ENCODE results near the gene WNT9A.

The WNT9A gene

DNA sequence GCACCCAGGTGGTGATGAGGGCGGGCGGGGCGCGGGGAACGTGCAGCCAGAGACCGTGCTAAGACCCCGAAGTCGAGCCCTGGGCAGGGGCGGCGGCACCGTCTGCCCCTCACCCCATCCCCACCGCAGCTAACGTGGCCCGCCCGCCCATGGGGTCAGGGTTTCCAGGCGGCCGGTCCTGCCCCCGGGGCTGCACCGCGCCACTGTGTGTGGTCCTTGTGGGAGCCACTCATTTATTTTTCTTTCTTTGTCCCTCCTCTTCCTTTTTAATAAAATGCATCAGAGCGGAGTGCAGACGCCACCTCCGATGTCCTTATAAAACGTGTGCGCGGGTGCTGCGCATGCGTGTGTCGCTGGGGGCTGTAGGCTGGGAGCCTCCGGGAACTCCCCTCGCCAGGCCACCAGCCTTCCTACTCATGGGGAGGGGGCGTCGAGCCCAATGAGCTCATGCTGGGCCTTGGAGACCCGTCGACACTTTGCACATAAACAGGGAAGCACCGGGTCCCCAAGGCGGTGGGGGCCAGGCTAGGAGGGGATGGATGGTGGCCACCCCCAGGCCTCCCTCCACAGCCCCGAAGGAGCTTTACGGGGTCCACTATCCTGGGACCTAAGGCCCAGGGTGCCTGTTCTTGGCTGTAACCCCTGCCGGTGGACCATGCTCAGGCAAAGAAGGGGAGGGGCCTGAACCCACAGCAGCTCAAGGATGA lies 59.9 kb downstream of the WNT9A start:
- DNase-seq = peak; percentile 45
- Mint-ChIP-seq H3K4me3 (peak overlapping the region; percentile 68), H3K27me3 (ENCODE audit: low read depth, poor library complexity) (peaks cover 8% of the 10 kb centered on the region), H3K27ac (no peak overlapping the region), H3K9me3 (no peaks in the 10 kb centered on the region), H3K4me1 (peaks cover 49% of the 10 kb centered on the region), H3K36me3 (ENCODE audit: low read depth) (no peaks in the 10 kb centered on the region)
- TF ChIP-seq, protein P1, sequence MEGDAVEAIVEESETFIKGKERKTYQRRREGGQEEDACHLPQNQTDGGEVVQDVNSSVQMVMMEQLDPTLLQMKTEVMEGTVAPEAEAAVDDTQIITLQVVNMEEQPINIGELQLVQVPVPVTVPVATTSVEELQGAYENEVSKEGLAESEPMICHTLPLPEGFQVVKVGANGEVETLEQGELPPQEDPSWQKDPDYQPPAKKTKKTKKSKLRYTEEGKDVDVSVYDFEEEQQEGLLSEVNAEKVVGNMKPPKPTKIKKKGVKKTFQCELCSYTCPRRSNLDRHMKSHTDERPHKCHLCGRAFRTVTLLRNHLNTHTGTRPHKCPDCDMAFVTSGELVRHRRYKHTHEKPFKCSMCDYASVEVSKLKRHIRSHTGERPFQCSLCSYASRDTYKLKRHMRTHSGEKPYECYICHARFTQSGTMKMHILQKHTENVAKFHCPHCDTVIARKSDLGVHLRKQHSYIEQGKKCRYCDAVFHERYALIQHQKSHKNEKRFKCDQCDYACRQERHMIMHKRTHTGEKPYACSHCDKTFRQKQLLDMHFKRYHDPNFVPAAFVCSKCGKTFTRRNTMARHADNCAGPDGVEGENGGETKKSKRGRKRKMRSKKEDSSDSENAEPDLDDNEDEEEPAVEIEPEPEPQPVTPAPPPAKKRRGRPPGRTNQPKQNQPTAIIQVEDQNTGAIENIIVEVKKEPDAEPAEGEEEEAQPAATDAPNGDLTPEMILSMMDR (IDR thresholded peaks at IDR 0.05) = no peak

DNA sequence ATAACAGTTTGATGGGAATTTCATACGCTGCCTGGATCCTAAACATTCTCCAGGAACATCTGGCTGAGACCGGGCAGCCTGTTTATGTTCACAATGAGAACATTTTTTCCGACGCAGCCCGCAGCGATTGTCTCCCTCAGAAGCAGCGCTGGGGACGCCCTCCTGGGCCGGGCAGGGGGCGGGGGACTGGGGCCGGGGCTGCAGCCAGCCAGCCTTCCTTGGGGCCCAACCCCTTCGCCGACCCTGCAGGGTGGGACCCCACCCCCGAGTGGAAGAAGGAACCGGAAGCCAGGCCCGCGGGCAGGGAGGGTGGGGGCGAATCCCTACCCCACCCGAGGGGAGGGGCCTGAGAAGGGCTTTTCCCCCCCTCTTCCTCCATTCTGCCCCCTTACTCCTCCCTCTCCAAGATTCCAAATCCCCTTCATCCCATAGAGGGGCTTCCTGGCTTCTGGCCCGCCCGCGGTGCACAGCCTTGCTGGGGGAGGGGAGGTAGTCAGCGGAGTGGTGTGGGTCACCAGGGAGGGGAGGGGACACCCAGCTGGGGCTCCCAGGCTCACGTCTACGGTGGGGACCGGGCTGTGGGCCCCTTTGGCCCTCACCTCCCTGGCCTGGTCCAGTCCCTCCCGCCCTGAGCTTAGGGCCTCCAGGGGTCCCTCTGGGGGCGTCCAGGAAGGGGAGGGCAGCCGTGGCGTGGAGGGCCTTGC lies 60.6 kb downstream of the WNT9A start:
- Mint-ChIP-seq H3K4me1 (peaks cover 42% of the 10 kb centered on the region), H3K36me3 (ENCODE audit: low read depth) (no peaks in the 10 kb centered on the region), H3K27me3 (ENCODE audit: low read depth, poor library complexity) (peaks cover 8% of the 10 kb centered on the region), H3K9me3 (no peaks in the 10 kb centered on the region), H3K4me3 (no peak overlapping the region), H3K27ac (no peak overlapping the region)
- peak; percentile 54 for DNase-seq
- TF ChIP-seq, protein P1 (IDR thresholded peaks at IDR 0.05) = no peak

DNA sequence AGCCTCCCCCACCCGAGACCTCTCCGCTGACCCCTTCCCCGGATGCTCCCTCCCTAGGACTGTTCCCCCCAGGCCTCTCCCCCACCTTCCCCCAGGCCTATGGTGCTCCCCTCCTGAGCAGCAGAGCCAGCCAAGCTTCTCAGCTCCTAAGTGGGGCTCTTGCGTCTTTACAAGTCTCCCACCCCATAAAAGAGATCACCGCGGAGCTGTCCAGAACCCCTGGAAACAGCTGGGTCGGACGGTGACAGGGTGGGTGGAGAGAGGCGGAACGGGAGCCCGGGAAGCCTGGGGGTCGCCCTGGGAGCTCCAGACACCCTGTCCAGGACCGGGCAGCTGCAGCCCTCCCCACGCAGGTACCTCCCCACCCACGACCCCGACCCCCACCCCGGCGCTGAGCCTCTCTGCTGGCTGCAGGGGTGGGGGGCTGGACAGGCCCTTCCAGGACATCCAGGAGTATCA lies 61.2 kb downstream of the WNT9A start:
- Mint-ChIP-seq H3K36me3 (ENCODE audit: low read depth) (no peaks in the 10 kb centered on the region), H3K4me3 (peak overlapping the region; percentile 63), H3K27ac (no peak overlapping the region), H3K4me1 (peaks cover 35% of the 10 kb centered on the region), H3K27me3 (ENCODE audit: low read depth, poor library complexity) (peaks cover 8% of the 10 kb centered on the region), H3K9me3 (no peaks in the 10 kb centered on the region)
- TF ChIP-seq, protein P1 (IDR thresholded peaks at IDR 0.05) = no peak
- DNase-seq = peak; percentile 33

DNA sequence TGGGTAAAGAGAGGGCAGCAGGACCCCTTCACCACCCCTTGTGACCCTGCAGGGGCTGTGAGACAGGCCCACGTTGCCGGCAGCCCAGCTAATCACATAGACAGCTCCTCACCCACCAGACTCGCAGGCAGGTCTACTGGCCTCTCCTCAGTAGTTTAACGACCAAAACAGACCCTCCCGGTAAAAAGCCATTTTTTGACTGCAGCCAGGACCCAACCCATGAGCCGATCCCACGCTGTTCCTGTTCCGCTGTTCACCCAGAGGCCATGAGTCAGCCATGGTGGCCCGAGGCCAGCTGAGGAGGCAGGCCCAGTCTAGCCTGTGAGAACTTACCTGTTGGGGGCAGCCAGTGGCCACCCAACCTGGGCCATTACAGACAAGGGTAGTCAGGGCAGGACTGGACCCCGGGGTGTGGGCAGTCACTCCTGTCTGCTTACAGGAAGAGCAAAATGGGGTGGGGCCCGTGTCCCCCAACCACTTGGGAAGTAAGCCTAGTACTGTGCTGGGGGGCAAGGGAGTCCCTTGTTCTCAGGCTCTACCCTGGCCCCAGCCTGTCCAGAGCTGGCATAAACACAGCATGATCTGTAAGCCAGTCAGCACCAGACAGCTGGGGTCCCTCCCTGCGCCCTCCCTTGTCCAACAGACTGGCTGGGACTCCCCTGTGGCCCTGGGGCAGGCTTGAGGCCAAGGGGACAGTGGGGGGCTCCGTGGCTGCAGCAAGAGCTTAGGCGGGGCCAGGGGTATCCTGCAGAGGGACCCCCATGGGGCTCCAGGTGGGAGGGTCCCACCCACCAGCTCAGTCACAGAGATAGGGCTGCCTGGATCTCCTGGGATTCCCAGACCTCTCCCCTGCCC lies 61.9 kb downstream of the WNT9A start:
- TF ChIP-seq, protein P1 (IDR thresholded peaks at IDR 0.05) = no peak
- H3K27me3 Mint-ChIP-seq (ENCODE audit: low read depth, poor library complexity) = peaks cover 8% of the 10 kb centered on the region
- H3K9me3 Mint-ChIP-seq = no peaks in the 10 kb centered on the region
- H3K4me3 Mint-ChIP-seq = no peak overlapping the region
- H3K36me3 Mint-ChIP-seq (ENCODE audit: low read depth) = no peaks in the 10 kb centered on the region
- H3K4me1 Mint-ChIP-seq = peaks cover 32% of the 10 kb centered on the region
- peak; percentile 8 for DNase-seq
- no peak overlapping the region for H3K27ac Mint-ChIP-seq

DNA sequence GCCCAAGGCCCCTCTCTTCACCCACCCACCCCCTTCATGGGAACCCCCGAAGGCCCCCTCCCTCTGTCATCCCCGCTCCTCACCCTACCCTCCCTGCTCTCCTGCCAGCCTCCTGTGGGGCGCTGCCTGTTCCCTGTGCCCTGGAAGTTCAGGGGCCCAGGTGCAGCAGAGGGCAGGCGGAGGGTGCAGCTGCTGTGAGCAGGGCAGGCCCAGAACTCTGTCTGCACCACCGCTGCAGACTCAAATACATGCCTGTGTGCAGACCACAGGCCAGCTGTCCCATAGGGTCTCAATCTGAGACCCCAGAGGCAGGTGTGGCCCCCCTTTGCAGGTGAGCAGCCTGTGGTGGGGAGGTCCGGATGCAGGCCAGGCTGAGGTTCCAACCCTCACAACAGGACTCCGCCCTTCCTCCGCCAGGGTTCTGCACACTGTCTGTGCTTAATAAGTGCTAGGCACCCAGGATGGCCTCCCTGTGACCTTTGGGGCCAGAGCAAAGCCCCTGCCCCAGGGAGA lies 62.5 kb downstream of the WNT9A start:
- H3K4me1 Mint-ChIP-seq = peaks cover 28% of the 10 kb centered on the region
- H3K9me3 Mint-ChIP-seq = no peaks in the 10 kb centered on the region
- TF ChIP-seq, protein P1 (IDR thresholded peaks at IDR 0.05) = no peak
- H3K27me3 Mint-ChIP-seq (ENCODE audit: low read depth, poor library complexity) = peaks cover 9% of the 10 kb centered on the region
- H3K27ac Mint-ChIP-seq = no peak overlapping the region
- no peak overlapping the region for H3K4me3 Mint-ChIP-seq
- H3K36me3 Mint-ChIP-seq (ENCODE audit: low read depth) = no peaks in the 10 kb centered on the region
- no peak for DNase-seq
